Immature natural killer cell (primary cell): ENCODE measurements around the gene EXD2. TPM values are rescaled to one million over a fixed set of nuclear protein-coding genes. Genes with fewer than 3 reads are reported as not detected.

Experiments
- DNase-seq, 3 donors: peaks; one replicate each; pipeline ENCODE4 v3.0.0; 2022; ENCODE audit warnings: mixed read lengths in 1 of 3
- H3K27ac Mint-ChIP-seq, 6 donors: one replicate each; pipeline ENCODE4 v1.8.0; 2020; ENCODE audit warnings: mixed read lengths in 6 of 6, mild to moderate bottlenecking in 5 of 6, inconsistent platforms in 4 of 6, moderate library complexity in 3 of 6
- H3K27me3 Mint-ChIP-seq, 3 donors: one replicate each; pipeline ENCODE4 v1.8.0; 2020 to 2021; ENCODE audit warnings: low read depth in 3 of 3, mild to moderate bottlenecking in 3 of 3, mixed read lengths in 3 of 3, moderate library complexity in 3 of 3, inconsistent platforms in 1 of 3
- H3K36me3 Mint-ChIP-seq, 3 donors: one replicate each; pipeline ENCODE4 v1.8.0; 2020; ENCODE audit warnings: mixed read lengths in 3 of 3, inconsistent platforms in 2 of 3, mild to moderate bottlenecking in 2 of 3
- H3K4me1 Mint-ChIP-seq, 2 donors: one replicate each; pipeline ENCODE4 v1.8.0; 2020; ENCODE audit warnings: inconsistent platforms in 2 of 2, mild to moderate bottlenecking in 2 of 2, mixed read lengths in 2 of 2, moderate library complexity in 1 of 2
- H3K4me3 Mint-ChIP-seq, 5 donors: one replicate each; pipeline ENCODE4 v1.8.0; 2020; ENCODE audit warnings: mild to moderate bottlenecking in 5 of 5, mixed read lengths in 5 of 5, inconsistent platforms in 3 of 5, moderate library complexity in 3 of 5
- H3K9me3 Mint-ChIP-seq, 6 donors: one replicate each; pipeline ENCODE4 v1.8.0; 2020; ENCODE audit warnings: mild to moderate bottlenecking in 6 of 6, mixed read lengths in 6 of 6, inconsistent platforms in 4 of 6, moderate library complexity in 3 of 6
- polyA plus RNA-seq, 3 donors: library from polyadenylated mRNA; unstranded; fragments of 300-500 nt; fragmentation: Illumina TruSeq; gene quantifications; one replicate each; pipeline ENCODE4 v1.2.3, GENCODE V29; 2021

EXD2 gene
- polyA plus RNA-seq, 3 donors from 2014 or later: 2.2 to 4.8 (median 3.5) TPM

- Mint-ChIP-seq H3K27ac (no peak overlapping the region), H3K4me3 (no peak overlapping the region), H3K36me3 (peaks cover 0 to 6% (median 0%) of the 10 kb centered on the region in 3 donors), H3K4me1 (no peaks in the 10 kb centered on the region), H3K9me3 (no peaks in the 10 kb centered on the region), H3K27me3 (peaks cover 0 to 2% (median 0%) of the 10 kb centered on the region in 3 donors)
- DNase-seq: no peak
Observed at GRCh38 chr14:69246331-69246730, 55.0 kb downstream of the EXD2 start.

GRCh38 chr14:69247676-69248440 lies 56.6 kb downstream of the EXD2 start:
- no peaks in the 10 kb centered on the region for H3K36me3 Mint-ChIP-seq
- no peak for DNase-seq
- peaks cover 0 to 2% (median 2%) of the 10 kb centered on the region in 3 donors for H3K27me3 Mint-ChIP-seq
- H3K27ac Mint-ChIP-seq: no peak overlapping the region
- no peaks in the 10 kb centered on the region for H3K9me3 Mint-ChIP-seq
- no peaks in the 10 kb centered on the region for H3K4me1 Mint-ChIP-seq
- H3K4me3 Mint-ChIP-seq: no peak overlapping the region

GRCh38 chr14:69249603-69250002 lies 58.3 kb downstream of the EXD2 start:
- Mint-ChIP-seq H3K4me1 (no peaks in the 10 kb centered on the region), H3K27me3 (peaks cover 0 to 6% (median 4%) of the 10 kb centered on the region in 3 donors), H3K27ac (no peak overlapping the region), H3K9me3 (no peaks in the 10 kb centered on the region), H3K36me3 (no peaks in the 10 kb centered on the region), H3K4me3 (no peak overlapping the region)
- no peak for DNase-seq

- no peak overlapping the region for H3K4me3 Mint-ChIP-seq
- H3K36me3 Mint-ChIP-seq: no peaks in the 10 kb centered on the region
- H3K9me3 Mint-ChIP-seq: no peaks in the 10 kb centered on the region
- no peak overlapping the region for H3K27ac Mint-ChIP-seq
- H3K27me3 Mint-ChIP-seq: peaks cover 4 to 9% (median 4%) of the 10 kb centered on the region in 3 donors
- H3K4me1 Mint-ChIP-seq: no peaks in the 10 kb centered on the region
- no peak for DNase-seq
Observed at GRCh38 chr14:69252851-69253250, 61.6 kb downstream of the EXD2 start.

- DNase-seq: no peak
- Mint-ChIP-seq H3K4me3 (peak overlapping the region in 2 of 5 donors; percentile 2 to 4), H3K27ac (no peak overlapping the region), H3K27me3 (peaks cover 10 to 31% (median 11%) of the 10 kb centered on the region in 3 donors), H3K9me3 (peaks cover 0 to 2% (median 0%) of the 10 kb centered on the region in 6 donors), H3K36me3 (peaks cover 0 to 4% (median 0%) of the 10 kb centered on the region in 3 donors), H3K4me1 (peaks cover 0 to 3% of the 10 kb centered on the region in 2 donors)
Observed at GRCh38 chr14:69259168-69259526, 67.8 kb downstream of the EXD2 start.

- Mint-ChIP-seq H3K4me1 (peaks cover 0 to 3% of the 10 kb centered on the region in 2 donors), H3K9me3 (peaks cover 0 to 2% (median 0%) of the 10 kb centered on the region in 6 donors)
Observed at GRCh38 chr14:69259527-69260189, 68.4 kb downstream of the EXD2 start, which contains the start of gene GALNT16. Gene GALNT16, plus strand, starts transcription at chr14:69260158. Its CDS starts 133 bp downstream, at chr14:69260291.

GRCh38 chr14:69260190-69260860 lies 69.0 kb downstream of the EXD2 start:
- peaks cover 0 to 2% (median 0%) of the 10 kb centered on the region in 6 donors for H3K9me3 Mint-ChIP-seq
- no peak overlapping the region for H3K4me3 Mint-ChIP-seq
- peaks cover 10 to 28% (median 11%) of the 10 kb centered on the region in 3 donors for H3K27me3 Mint-ChIP-seq
- no peak overlapping the region for H3K27ac Mint-ChIP-seq
- DNase-seq: no peak
- H3K4me1 Mint-ChIP-seq: peaks cover 0 to 3% of the 10 kb centered on the region in 2 donors
- H3K36me3 Mint-ChIP-seq: peaks cover 0 to 4% (median 0%) of the 10 kb centered on the region in 3 donors

More at GRCh38 chr14:69259527-69260189, 68.4 kb downstream of the EXD2 start, which contains the start of gene GALNT16:
- H3K4me3 Mint-ChIP-seq: peak within 1 kb of the TSS in 3 of 5 donors; percentile 2 to 46 (median 12)
- DNase-seq: no peak
- no peak within 1 kb of the TSS for H3K27ac Mint-ChIP-seq
- H3K27me3 Mint-ChIP-seq: peaks cover 10 to 29% (median 11%) of the 10 kb centered on the region in 3 donors
- peaks cover 0 to 4% (median 0%) of the 10 kb centered on the region in 3 donors for H3K36me3 Mint-ChIP-seq

GRCh38 chr14:69260861-69261564 lies 69.7 kb downstream of the EXD2 start:
- peak overlapping the region in 4 of 5 donors; percentile 12 to 46 (median 31) for H3K4me3 Mint-ChIP-seq
- H3K27ac Mint-ChIP-seq: no peak overlapping the region
- no peak for DNase-seq
- H3K4me1 Mint-ChIP-seq: peaks cover 0 to 3% of the 10 kb centered on the region in 2 donors
- H3K27me3 Mint-ChIP-seq: peaks cover 9 to 30% (median 10%) of the 10 kb centered on the region in 3 donors
- peaks cover 0 to 4% (median 0%) of the 10 kb centered on the region in 3 donors for H3K36me3 Mint-ChIP-seq
- H3K9me3 Mint-ChIP-seq: peaks cover 0 to 2% (median 0%) of the 10 kb centered on the region in 6 donors

GRCh38 chr14:69261761-69262331 lies 70.5 kb downstream of the EXD2 start:
- Mint-ChIP-seq H3K4me1 (peaks cover 0 to 3% of the 10 kb centered on the region in 2 donors), H3K36me3 (peaks cover 0 to 4% (median 0%) of the 10 kb centered on the region in 3 donors), H3K4me3 (no peak overlapping the region), H3K27me3 (peaks cover 7 to 30% (median 8%) of the 10 kb centered on the region in 3 donors), H3K9me3 (peaks cover 0 to 2% (median 0%) of the 10 kb centered on the region in 6 donors), H3K27ac (no peak overlapping the region)
- no peak for DNase-seq

GRCh38 chr14:69262516-69262915 lies 71.2 kb downstream of the EXD2 start:
- Mint-ChIP-seq H3K4me1 (peaks cover 0 to 3% of the 10 kb centered on the region in 2 donors), H3K27ac (no peak overlapping the region), H3K27me3 (peaks cover 7 to 30% (median 8%) of the 10 kb centered on the region in 3 donors), H3K36me3 (peaks cover 0 to 4% (median 0%) of the 10 kb centered on the region in 3 donors), H3K9me3 (peaks cover 0 to 2% (median 0%) of the 10 kb centered on the region in 6 donors), H3K4me3 (peak overlapping the region in 2 of 5 donors; percentile 7 to 41)
- DNase-seq: no peak

- peaks cover 0 to 4% (median 0%) of the 10 kb centered on the region in 3 donors for H3K36me3 Mint-ChIP-seq
- no peak for DNase-seq
- peaks cover 7 to 27% (median 8%) of the 10 kb centered on the region in 3 donors for H3K27me3 Mint-ChIP-seq
- peaks cover 0 to 3% of the 10 kb centered on the region in 2 donors for H3K4me1 Mint-ChIP-seq
- no peak overlapping the region for H3K27ac Mint-ChIP-seq
- H3K4me3 Mint-ChIP-seq: no peak overlapping the region
- peaks cover 0 to 2% (median 0%) of the 10 kb centered on the region in 6 donors for H3K9me3 Mint-ChIP-seq
Observed at GRCh38 chr14:69263364-69263763, 72.1 kb downstream of the EXD2 start.

- Mint-ChIP-seq H3K27ac (no peak overlapping the region), H3K36me3 (peaks cover 0 to 4% (median 0%) of the 10 kb centered on the region in 3 donors), H3K9me3 (peaks cover 0 to 2% (median 0%) of the 10 kb centered on the region in 6 donors), H3K4me1 (peaks cover 0 to 3% of the 10 kb centered on the region in 2 donors), H3K4me3 (no peak overlapping the region), H3K27me3 (peaks cover 6 to 23% (median 8%) of the 10 kb centered on the region in 3 donors)
- DNase-seq: no peak
Observed at GRCh38 chr14:69263771-69264170, 72.5 kb downstream of the EXD2 start.
